Measurements from ENCODE around the gene MTG2. TPM values are rescaled to one million over a fixed set of nuclear protein-coding genes. Genes with fewer than 3 reads are reported as not detected.

MTG2 gene
- total and polyA plus RNA-seq, 2 of the 13 experiments (the other 11 are each of a cell fraction or from before 2014, with no cell fraction given): 20.4 to 37.8 TPM

DNA sequence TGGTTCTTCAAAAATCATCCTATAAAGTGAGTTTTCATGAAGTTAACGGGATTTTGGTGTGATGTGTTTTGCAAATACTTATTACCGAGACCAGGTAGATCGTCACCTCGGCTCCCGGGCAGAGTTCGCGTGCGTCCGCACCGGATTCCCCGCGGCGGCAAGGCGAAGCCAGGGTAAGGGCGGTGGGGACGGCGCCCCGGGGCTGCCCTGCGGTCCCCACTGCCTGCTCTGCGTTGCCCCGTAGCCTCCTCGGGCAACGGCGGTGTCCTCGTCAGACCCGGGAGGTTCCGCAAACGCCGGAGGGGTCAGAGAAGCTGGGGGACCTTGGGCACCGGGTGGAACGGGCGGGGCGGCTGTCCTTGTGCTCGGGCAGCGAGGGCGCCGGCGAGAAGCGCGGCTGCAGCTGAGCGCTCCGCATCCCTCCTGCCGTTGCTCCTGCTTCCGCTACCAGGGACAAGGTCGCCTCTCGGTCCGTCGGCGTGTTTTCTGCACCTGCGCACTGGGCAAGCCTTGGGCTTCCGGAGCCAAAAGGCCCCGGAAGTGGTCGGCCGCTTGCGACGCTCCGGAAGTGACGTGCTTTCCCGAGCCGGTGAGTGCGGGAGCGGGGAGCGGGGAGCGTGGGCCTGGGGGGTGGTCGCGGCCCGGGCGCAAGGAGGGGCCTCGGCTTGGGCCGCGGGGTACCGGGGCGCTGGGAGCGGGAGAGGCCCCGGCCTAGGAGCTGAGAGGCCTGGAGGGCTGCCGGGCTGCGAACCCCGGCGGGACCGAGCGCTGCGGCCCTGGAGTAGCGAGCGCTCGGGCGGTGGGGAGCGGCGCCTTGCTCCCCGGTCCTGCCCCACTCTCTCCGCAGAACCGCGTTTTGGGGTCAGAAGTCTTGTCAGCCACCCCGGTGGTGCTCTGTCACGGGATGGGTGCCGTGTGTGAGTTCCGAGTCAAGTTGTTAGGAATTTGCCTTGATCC is at the start of gene MTG2 (continued):
- TF ChIP-seq, protein P1, sequence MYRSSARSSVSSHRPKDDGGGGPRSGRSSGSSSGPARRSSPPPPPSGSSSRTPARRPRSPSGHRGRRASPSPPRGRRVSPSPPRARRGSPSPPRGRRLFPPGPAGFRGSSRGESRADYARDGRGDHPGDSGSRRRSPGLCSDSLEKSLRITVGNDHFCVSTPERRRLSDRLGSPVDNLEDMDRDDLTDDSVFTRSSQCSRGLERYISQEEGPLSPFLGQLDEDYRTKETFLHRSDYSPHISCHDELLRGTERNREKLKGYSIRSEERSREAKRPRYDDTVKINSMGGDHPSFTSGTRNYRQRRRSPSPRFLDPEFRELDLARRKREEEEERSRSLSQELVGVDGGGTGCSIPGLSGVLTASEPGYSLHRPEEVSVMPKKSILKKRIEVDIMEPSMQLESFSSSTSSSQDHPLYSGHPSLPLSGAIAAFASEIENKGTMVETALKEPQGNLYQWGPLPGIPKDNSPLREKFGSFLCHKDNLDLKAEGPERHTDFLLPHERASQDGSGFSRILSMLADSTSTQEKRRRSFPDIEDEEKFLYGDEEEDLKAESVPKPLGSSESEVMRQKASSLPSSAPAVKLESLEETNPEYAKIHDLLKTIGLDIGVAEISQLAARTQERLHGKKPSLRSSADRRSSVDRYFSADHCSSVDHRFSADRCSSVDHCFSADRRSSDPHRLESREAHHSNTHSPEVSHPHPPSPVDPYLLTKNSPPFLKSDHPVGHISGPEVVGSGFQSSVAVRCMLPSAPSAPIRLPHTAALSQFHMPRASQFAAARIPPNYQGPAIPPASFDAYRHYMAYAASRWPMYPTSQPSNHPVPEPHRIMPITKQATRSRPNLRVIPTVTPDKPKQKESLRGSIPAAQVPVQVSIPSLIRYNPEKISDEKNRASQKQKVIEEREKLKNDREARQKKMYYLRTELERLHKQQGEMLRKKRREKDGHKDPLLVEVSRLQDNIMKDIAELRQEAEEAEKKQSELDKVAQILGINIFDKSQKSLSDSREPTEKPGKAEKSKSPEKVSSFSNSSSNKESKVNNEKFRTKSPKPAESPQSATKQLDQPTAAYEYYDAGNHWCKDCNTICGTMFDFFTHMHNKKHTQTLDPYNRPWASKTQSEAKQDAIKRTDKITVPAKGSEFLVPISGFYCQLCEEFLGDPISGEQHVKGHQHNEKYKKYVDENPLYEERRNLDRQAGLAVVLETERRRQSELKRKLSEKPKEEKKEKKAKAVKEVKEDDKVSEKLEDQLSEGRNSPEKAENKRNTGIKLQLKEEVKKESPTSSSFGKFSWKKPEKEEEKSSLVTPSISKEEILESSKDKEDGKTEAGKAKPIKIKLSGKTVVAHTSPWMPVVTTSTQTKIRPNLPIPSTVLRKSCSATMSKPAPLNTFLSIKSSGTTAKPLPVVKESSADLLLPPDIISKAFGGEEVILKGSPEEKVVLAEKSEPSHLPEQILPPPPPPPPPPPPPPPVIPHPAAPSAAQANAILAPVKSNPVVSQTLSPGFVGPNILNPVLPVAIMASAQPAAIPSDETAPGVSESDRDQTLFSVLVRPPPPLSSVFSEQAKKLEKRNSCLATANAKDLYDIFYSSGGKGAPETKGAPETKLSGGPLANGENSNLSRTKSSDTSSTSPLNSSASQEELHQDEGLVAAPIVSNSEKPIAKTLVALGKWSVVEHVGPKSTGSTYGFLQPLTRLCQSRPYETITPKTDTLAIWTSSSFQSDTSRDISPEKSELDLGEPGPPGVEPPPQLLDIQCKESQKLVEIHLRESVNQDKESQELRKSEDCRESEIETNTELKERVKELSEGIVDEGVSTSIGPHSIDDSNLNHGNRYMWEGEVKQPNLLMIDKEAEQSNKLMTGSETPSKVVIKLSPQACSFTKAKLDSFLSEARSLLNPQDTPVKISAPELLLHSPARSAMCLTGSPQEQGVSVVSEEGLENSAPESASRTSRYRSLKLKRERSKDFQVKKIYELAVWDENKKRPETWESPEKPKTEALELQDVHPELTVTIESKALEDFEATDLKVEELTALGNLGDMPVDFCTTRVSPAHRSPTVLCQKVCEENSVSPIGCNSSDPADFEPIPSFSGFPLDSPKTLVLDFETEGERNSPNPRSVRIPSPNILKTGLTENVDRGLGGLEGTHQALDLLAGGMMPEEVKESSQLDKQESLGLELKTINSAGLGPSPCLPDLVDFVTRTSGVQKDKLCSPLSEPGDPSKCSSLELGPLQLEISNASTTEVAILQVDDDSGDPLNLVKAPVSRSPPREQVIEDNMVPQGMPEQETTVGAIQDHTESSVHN (CRISPR knock-in tag; IDR thresholded peaks at IDR 0.05): peak; percentile 93
- TF ChIP-seq ZBTB38 (CRISPR knock-in tag; IDR thresholded peaks at IDR 0.05) (peak; percentile 98), MLLT10 (CRISPR knock-in tag; IDR thresholded peaks at IDR 0.05) (peak; percentile 89; the same call in 1 of the 2 replicates), TFAP4 (IDR thresholded peaks at IDR 0.05; ENCODE audit: borderline replicate concordance, low read depth) (peak; percentile 89; the same call in 1 of the 2 replicates), PCBP2 (optimal IDR thresholded peaks at IDR 0.05; ENCODE audit: low read depth, low read length, poor library complexity, severe bottlenecking) (no peak), ZBTB1 (CRISPR knock-in tag; IDR thresholded peaks at IDR 0.05; ENCODE audit: borderline replicate concordance) (no peak), CHD2 (IDR thresholded peaks at IDR 0.05; ENCODE audit: low read depth, low read length) (peak; percentile 39; the same call in 1 of the 2 replicates), ZNF552 (CRISPR knock-in tag; IDR thresholded peaks at IDR 0.05; ENCODE audit: borderline replicate concordance) (peak; percentile 89; the same call in 1 of the 2 replicates), IRF9 (CRISPR knock-in tag; IDR thresholded peaks at IDR 0.05; ENCODE audit: borderline replicate concordance) (peak; percentile 99), ZNF605 (CRISPR knock-in tag; IDR thresholded peaks at IDR 0.05) (peak; percentile 96), MEIS1 (CRISPR knock-in tag; IDR thresholded peaks at IDR 0.05; ENCODE audit: borderline replicate concordance) (peak; percentile 94; the same call in 1 of the 2 replicates), SOX6 (IDR thresholded peaks at IDR 0.05) (no peak), SOX6 (CRISPR knock-in tag; IDR thresholded peaks at IDR 0.05) (peak; percentile 83)
- TF ChIP-seq, protein P2, sequence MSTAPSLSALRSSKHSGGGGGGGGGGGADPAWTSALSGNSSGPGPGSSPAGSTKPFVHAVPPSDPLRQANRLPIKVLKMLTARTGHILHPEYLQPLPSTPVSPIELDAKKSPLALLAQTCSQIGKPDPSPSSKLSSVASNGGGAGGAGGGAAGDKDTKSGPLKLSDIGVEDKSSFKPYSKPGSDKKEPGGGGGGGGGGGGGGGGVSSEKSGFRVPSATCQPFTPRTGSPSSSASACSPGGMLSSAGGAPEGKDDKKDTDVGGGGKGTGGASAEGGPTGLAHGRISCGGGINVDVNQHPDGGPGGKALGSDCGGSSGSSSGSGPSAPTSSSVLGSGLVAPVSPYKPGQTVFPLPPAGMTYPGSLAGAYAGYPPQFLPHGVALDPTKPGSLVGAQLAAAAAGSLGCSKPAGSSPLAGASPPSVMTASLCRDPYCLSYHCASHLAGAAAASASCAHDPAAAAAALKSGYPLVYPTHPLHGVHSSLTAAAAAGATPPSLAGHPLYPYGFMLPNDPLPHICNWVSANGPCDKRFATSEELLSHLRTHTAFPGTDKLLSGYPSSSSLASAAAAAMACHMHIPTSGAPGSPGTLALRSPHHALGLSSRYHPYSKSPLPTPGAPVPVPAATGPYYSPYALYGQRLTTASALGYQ (CRISPR knock-in tag; IDR thresholded peaks at IDR 0.05): peak; percentile 98

Data from HepG2 (cell line).